Measurements from ENCODE around the gene NDRG4. TPM values are rescaled to one million over a fixed set of nuclear protein-coding genes. Genes with fewer than 3 reads are reported as not detected.
A peak's percentile ranks its signal among the peaks of the same experiment; 100 is the strongest.

NDRG4 gene
- total and polyA plus RNA-seq, 2 of the 13 experiments (the other 11 are each of a cell fraction or from before 2014, with no cell fraction given) = 1.7 to 2.7 TPM

DNA sequence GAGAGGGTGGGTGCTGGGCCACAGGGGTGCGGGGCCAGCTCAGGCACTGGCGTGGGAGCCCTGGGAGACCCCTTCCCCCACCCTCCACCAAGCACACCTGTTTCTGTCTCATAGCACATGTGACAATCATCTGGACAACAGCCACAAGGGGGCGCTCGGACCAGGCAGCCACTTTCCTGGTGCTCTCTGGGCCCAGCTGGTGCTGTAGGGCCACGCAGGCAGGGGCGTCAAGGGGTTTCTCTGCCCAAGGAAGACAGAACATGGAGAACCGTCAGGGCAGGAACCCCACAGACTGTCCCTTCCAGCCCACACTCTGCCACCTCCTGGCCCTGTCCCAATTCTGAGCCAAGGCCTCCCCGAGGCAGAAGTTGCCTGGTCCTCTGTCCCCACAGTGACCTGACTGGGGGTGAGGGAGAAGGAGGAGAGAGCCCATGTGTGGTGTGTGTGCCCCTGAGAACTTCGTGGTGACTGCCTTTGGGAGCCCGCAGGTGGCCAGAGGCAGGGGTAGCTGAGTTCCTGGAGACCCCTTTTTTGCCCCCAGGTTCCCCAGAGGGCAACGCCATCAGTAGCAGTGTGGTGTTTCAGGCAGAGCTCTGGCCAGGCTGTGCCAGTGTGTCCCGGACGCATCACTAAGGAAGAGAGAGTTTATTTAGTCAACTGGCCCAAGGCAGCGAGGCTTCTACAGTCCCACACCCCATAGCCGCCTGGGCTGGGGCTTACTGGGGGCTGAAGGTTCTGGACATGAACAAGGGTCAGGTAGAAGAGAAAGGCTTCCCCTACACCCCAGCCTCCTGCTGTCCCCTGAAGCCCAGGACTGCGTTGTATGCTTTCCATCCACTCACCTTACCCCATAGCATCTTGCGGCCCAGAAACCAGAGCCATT, 12.2 kb downstream of the NDRG4 start (continued):
- TF ChIP-seq ZBTB44 (CRISPR knock-in tag; IDR thresholded peaks at IDR 0.05) = no peak
- TF ChIP-seq RAD21 (CRISPR knock-in tag; IDR thresholded peaks at IDR 0.05) = peak; percentile 80
- TF ChIP-seq ZNF354B (CRISPR knock-in tag; IDR thresholded peaks at IDR 0.05) = peak; percentile 34; the same call in 1 of the 2 replicates
- peak; percentile 64 for TF ChIP-seq PTBP1 (IDR thresholded peaks at IDR 0.05; ENCODE audit: low read depth, low read length, poor library complexity, severe bottlenecking)
- TF ChIP-seq, protein P1, sequence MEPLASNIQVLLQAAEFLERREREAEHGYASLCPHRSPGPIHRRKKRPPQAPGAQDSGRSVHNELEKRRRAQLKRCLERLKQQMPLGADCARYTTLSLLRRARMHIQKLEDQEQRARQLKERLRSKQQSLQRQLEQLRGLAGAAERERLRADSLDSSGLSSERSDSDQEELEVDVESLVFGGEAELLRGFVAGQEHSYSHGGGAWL (CRISPR knock-in tag; IDR thresholded peaks at IDR 0.05) = peak; percentile 48; the same call in 1 of the 2 replicates
- TF ChIP-seq XRCC5 (optimal IDR thresholded peaks at IDR 0.05; ENCODE audit: low read length) = peak; percentile 88
- TF ChIP-seq EP300 (IDR thresholded peaks at IDR 0.05; ENCODE audit: low read depth in 2 of 2, low read length in 2 of 2) = 0 out of 4 replicates have a peak, but pooled peaks of 1 of the 2 experiments have one; percentile 18
- no peak for TF ChIP-seq EP300 (CRISPR knock-in tag; IDR thresholded peaks at IDR 0.05; ENCODE audit: borderline replicate concordance)
- TF ChIP-seq, protein P2, sequence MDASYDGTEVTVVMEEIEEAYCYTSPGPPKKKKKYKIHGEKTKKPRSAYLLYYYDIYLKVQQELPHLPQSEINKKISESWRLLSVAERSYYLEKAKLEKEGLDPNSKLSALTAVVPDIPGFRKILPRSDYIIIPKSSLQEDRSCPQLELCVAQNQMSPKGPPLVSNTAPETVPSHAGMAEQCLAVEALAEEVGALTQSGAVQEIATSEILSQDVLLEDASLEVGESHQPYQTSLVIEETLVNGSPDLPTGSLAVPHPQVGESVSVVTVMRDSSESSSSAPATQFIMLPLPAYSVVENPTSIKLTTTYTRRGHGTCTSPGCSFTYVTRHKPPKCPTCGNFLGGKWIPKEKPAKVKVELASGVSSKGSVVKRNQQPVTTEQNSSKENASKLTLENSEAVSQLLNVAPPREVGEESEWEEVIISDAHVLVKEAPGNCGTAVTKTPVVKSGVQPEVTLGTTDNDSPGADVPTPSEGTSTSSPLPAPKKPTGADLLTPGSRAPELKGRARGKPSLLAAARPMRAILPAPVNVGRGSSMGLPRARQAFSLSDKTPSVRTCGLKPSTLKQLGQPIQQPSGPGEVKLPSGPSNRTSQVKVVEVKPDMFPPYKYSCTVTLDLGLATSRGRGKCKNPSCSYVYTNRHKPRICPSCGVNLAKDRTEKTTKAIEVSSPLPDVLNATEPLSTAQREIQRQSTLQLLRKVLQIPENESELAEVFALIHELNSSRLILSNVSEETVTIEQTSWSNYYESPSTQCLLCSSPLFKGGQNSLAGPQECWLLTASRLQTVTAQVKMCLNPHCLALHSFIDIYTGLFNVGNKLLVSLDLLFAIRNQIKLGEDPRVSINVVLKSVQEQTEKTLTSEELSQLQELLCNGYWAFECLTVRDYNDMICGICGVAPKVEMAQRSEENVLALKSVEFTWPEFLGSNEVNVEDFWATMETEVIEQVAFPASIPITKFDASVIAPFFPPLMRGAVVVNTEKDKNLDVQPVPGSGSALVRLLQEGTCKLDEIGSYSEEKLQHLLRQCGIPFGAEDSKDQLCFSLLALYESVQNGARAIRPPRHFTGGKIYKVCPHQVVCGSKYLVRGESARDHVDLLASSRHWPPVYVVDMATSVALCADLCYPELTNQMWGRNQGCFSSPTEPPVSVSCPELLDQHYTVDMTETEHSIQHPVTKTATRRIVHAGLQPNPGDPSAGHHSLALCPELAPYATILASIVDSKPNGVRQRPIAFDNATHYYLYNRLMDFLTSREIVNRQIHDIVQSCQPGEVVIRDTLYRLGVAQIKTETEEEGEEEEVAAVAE (CRISPR knock-in tag; IDR thresholded peaks at IDR 0.05; ENCODE audit: borderline replicate concordance) = peak; percentile 41; the same call in 1 of the 2 replicates
- TF ChIP-seq STAG1 (CRISPR knock-in tag; IDR thresholded peaks at IDR 0.05) = peak; percentile 80
- TF ChIP-seq EED (CRISPR knock-in tag; IDR thresholded peaks at IDR 0.05) = 0 out of 2 replicates have a peak, but pooled peaks have one; percentile 31
- TF ChIP-seq ZNF331 (CRISPR knock-in tag; IDR thresholded peaks at IDR 0.05) = peak; percentile 70
- TF ChIP-seq, protein P3, sequence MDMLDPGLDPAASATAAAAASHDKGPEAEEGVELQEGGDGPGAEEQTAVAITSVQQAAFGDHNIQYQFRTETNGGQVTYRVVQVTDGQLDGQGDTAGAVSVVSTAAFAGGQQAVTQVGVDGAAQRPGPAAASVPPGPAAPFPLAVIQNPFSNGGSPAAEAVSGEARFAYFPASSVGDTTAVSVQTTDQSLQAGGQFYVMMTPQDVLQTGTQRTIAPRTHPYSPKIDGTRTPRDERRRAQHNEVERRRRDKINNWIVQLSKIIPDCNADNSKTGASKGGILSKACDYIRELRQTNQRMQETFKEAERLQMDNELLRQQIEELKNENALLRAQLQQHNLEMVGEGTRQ (IDR thresholded peaks at IDR 0.05; ENCODE audit: low read depth, low read length) = no peak
- TF ChIP-seq, protein P3 (CRISPR knock-in tag; IDR thresholded peaks at IDR 0.05; ENCODE audit: borderline replicate concordance) = peak; percentile 26; the same call in 1 of the 2 replicates
- peak; percentile 47 for TF ChIP-seq RBM39 (IDR thresholded peaks at IDR 0.05; ENCODE audit: low read depth, low read length, poor library complexity, severe bottlenecking)
- 0 out of 2 replicates have a peak, but pooled peaks have one; percentile 48 for TF ChIP-seq SMAD3 (CRISPR knock-in tag; IDR thresholded peaks at IDR 0.05)
- TF ChIP-seq ZFP90 (CRISPR knock-in tag; IDR thresholded peaks at IDR 0.05; ENCODE audit: borderline replicate concordance) = no peak
- peak; percentile 39; the same call in 1 of the 2 replicates for TF ChIP-seq ZNF501 (CRISPR knock-in tag; IDR thresholded peaks at IDR 0.05)
- peak; percentile 50; the same call in 1 of the 2 replicates for TF ChIP-seq HDAC2 (CRISPR knock-in tag; IDR thresholded peaks at IDR 0.05)
